Keratinocyte (primary cell): Measurements from ENCODE around the gene SDHAF4.

Experiments used
- CTCF ChIP-seq, 3 experiments: IDR thresholded peaks in 1 of 3; conservative IDR thresholded peaks in 1 of 3; optimal IDR thresholded peaks in 1 of 3; 2 replicates in 2 of 3; 3 replicates in 1 of 3; pipeline versions ENCODE3 to v1.5.1; 2011; ENCODE audit warnings: low read length in 3 of 3, mild to moderate bottlenecking in 3 of 3, moderate library complexity in 2 of 3, control low read depth in 1 of 3, inconsistent platforms in 1 of 3; ENCODE audit not compliant: insufficient read depth in 2 of 3; ENCODE audit errors: extremely low read depth in 1 of 3
- EZH2 ChIP-seq: IDR thresholded peaks from one replicate; pipeline ENCODE4 v1.6.1; 2012; ENCODE audit warnings: inconsistent platforms, mild to moderate bottlenecking, low read length, moderate library complexity

DNA sequence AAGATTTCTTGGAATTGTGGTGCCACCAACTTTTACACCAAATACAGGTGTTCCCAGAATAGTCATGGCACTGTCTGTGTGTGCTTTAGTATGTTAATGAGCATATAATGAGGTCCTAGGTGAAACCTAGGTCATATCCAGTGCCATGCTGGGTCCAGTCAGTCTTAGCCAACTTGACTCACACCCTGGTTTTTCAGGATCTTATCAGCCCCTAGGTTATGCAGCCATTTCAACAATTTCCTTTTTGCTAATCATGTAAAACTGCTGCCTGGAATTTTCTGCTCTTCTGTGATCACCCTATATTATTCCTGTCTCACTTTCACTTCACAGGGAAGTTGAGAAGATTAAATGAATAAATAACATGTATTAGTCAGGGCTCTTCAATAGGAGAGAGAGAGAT, 23.7 kb downstream of the SDHAF4 start:
- TF ChIP-seq CTCF (optimal IDR thresholded peaks at IDR 0.05 in 1 of 3, IDR thresholded peaks at IDR 0.05 in 1 of 3, conservative IDR thresholded peaks at IDR 0.05 in 1 of 3; ENCODE audit: extremely low read depth in 1 of 3, insufficient read depth in 2 of 3, low read length in 3 of 3) (no peak), EZH2 (no peak)
